Activated CD8-positive, alpha-beta memory T cell treated with anti-CD3 and anti-CD28 coated beads, Interleukin-2, amount 50 U/mL, for 24 hours (primary cell): ENCODE measurements around the gene REPS1.
"Not testable (repeated sequence)": the region's sequence is repeated elsewhere in the genome, so short reads cannot be mapped to it uniquely, and the experiment has no call there.

ENCODE experiments used
- DNase-seq: peaks from one replicate; pipeline ENCODE4 v3.0.0-alpha.2; 2020; ENCODE audit errors: extremely low read depth

REPS1 gene

GRCh38 chr6:139006477-139006876, 18.4 kb upstream of the REPS1 start:
- no peak for DNase-seq

DNA sequence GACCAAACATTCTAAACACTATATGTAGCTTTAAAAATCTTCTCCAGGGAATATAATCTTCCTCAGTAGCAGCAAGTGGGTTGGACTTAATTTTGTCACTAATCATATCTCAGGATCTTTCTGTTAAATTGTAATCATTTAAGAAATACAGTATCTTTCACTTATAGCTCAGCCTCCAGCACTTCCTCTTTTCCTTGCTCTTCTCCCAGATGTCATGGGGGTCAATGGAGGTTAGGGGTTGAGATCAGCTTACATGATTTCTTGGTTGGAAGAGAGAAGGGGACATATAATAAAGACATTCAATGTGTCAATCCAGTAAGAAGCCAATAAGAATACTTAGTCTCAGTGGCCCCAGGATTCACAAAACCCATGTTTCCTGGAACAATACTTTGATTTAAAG, 15.7 kb upstream of the REPS1 start:
- no peak for DNase-seq

DNA sequence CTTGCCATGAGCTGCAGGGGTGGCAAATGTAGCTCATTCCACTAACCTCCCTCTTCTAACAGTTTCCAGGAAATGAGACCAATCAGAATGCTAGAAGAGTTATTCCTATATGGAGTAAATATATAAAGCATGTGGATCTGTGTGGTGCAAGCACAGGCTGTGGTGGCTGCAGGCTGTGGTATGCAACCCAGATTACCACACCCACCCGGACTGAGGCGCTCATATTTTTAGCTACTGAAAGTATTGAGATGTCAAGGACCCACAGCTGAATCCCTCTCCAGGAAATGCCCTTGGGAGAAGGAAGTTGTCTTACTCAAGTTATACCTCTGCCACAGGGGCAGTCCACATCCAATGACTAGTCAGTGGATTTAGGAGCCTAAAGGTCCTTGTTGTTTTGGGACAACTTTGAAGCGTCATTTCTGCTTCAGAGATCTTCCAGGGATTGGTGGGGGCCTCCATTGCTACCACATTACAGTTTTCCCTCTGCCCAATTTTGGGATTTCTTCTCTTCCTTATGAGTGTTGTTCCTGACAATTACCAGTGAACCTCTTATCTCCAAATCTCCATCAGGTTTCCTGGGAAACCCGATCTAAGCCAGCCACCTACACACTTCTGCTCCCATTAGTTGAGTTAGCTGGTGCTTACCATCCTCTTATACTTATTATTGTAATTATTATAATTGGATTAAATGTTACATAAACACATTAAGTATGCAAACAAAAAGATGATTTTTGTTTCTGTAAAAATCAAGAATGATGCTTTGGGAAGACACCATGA, 12.1 kb upstream of the REPS1 start:
- no peak for DNase-seq

DNA sequence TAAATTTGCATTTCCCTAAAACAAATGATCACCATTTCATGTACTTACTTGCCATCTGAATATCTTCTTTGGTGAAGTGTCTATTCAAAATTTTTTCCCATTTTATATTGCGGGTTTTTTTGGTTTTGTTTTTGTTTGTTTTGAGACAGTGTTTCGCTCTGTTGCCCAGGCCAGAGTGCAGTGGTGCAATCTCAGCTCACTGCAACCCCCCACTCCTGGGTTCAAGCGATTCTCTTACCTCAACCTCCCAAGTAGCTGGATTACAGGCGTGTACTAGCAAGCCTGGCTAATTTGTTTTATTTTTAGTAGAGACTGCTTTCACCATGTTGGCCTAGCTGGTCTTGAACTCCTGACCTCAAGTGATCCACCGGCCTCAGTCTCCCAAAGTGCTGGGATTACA, 9.1 kb upstream of the REPS1 start:
- no peak for DNase-seq

- DNase-seq = no peak
Measured at GRCh38 chr6:138996524-138996923, 8.5 kb upstream of the REPS1 start.

GRCh38 chr6:138993410-138993809, 5.4 kb upstream of the REPS1 start:
- DNase-seq = not testable (repeated sequence)

DNA sequence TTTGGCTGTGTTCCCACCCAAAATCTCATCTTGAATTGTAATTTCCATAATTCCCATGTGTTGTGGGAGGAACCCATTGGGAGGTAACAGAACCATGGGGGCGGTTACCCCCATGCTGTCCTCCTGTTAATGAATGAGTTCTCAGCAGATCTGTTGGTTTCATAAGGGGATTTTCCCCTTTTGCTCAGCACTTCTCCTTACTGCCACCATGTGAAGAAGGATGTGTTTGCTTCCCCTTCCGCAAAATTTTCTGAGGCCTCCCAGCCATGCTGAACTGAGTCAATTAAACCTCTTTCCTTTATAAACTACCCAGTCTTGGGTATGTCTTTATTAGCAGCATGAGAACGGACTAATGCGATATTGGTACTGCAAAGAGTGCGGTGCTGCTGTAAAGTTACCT, 4.9 kb upstream of the REPS1 start:
- DNase-seq = not testable (repeated sequence)

GRCh38 chr6:138991206-138991605, 3.2 kb upstream of the REPS1 start:
- no peak for DNase-seq

GRCh38 chr6:138989098-138989983, 1.3 kb upstream of the REPS1 start:
- no peak for DNase-seq

GRCh38 chr6:138988469-138988834, 399 bp upstream of the REPS1 start:
- no peak for DNase-seq

DNA sequence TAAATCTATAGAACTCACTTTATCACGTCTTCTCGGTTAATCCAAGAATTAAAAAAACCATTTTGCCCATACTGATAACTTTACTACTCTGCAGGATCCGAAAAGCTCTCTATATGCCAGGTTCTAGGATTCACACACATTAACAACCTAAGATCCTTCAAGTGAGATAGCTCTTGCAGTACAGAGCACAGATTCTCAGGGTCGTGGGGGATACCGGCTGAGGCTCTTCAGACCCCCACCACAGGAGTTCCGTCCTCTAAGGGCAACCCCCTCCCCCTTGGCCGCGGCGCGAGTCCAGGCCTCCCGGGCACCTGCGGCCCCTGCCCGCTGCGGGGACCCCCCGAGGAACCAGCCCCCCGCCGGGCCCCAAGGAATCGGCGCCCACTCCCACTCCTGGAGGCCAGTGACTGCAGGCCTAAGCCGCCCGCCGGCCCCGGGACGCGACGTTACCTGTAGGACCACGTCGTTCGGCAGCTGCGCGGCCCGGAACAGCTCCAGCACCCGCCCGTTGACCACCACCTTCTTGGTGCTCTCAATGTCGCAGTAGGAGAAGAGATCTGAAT, 892 bp downstream of the REPS1 start:
- DNase-seq = no peak

GRCh38 chr6:138986578-138986977, 1.5 kb downstream of the REPS1 start:
- no peak for DNase-seq

DNA sequence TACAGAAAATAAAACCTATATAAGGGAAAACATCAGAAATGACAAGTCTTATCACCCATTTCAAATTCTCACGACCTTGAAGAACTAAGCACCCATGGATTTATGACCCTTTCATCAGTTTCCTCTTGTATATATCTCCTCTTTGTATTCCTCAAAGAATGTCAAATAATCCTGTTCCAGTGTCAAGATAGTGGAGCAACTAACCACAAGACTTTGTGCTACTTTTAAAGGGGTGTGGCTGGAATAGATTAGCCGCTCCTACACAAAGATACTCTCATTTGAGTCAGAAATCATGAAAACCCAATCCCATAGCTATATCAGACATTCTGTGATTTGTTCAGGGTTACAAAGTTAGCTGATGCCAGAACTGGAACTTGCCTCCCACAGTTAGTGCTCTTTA, 6.6 kb downstream of the REPS1 start:
- DNase-seq = no peak

DNA sequence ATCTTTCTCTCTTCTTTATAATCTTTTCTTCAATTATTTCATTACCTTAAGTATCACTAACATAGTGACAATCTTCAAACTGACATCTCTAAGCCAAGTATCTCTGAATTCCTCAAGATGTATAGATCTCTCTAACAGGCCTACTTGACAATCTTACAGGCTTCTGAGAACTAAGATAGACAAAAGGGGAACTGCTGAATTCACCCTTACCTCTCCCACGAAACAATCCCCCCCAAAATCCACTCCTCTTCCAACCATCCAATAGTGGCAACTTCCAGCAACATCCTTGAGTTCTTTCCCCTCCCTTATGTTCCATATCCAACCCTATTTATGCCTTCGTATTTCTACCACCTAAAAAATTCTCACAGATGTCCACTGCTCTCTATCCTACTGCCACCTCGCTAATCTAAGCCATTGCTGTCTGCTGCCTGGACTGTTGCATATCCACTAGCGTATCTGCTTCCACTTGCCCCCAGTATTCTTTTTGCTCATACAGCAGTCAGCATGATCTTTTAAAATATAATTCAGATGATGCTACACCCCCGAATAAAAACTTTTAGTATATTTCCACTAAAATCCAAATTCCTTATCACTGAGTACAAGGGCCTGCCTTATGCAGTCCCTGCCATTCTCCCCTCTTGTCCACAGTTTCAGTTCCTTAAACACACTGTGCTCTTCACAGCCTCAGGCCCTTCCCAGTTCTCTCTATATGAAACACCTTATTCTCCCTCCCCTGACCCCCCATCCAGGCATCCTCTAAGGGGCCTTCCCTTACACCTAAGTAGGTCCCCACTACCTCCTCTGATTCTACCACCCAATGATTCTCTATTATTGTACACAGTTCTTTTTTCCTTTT, 8.0 kb downstream of the REPS1 start:
- no peak for DNase-seq

- DNase-seq = no peak
Measured at GRCh38 chr6:138979365-138979764, 8.7 kb downstream of the REPS1 start.

- DNase-seq = no peak
Measured at GRCh38 chr6:138978229-138978628, 9.8 kb downstream of the REPS1 start.

- no peak for DNase-seq
Measured at GRCh38 chr6:138977646-138978167, 10.3 kb downstream of the REPS1 start.

GRCh38 chr6:138977242-138977641, 10.8 kb downstream of the REPS1 start:
- no peak for DNase-seq

DNA sequence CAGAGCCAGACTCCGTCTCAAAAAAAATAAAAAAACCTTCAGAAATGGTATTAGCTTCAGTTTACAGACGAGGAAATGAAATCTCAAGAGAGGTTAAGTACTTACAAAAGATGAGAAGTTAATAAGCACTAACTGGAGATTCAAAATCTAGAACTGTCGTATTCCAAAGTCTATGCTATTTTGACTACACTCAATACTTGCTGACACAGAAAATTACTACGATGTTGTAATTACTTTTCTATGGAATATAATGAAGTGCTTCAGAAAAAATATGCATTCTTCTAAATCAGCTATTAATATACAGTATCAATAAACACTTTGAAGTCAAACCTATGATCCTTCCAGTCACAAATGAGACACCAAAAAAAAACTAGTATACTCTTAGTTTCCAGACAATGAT, 12.2 kb downstream of the REPS1 start:
- DNase-seq = no peak

DNA sequence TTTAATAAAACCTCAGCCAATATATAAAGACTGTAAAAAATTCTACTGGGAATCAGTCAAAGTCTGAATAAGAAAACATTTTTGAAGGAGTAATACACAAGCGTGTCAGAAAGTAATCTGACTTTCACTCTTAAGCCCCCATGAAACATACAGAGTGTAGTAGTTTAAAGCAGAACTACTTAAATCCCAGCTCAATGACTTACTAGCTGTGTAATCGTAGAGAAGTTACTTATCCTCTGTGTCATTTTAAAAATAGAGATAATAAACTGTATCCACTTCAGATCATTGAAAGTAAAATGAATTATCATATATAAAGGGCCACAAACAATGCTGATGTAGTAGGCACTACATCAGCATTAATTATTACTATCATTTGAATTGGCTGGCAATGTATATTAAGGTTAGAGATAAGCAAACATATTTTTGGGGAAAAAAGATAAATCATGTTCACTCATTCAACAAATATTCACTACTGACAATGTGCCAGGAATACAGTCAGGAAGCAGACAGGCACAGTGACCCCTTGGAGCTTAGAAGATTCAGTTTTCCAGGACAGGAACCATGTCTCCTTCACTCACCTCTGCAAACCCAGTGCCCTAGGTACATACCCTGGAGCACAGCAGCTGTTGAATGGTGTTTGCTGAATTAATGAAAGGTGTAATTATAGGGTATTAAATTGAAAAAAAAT, 14.4 kb downstream of the REPS1 start:
- no peak for DNase-seq

DNA sequence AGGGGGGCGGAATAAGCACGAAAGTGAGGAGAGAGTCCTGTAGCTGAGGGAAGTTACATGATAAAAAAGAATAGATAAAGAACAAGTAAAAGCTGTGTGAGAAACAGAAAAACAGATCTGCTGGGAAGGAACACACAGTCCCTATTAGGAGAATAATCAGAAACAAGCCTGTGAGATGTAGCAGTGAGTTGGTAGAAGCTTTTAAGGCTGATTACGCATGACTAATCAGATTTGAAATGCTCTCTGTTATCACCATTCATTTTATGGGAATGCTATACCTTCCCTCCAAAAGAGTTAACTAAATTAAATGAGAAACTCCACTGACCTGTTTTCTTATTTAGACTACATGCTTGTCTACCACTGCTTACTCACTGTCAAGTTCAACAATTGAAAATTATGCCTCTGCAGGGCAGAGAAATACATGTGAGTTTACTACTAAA, 15.8 kb downstream of the REPS1 start:
- DNase-seq = no peak
